ENCODE measurements around the gene RSL1D1.
"Not testable (repeated sequence)": the region's sequence is repeated elsewhere in the genome, so short reads cannot be mapped to it uniquely, and the experiment has no call there.

The RSL1D1 gene

DNA sequence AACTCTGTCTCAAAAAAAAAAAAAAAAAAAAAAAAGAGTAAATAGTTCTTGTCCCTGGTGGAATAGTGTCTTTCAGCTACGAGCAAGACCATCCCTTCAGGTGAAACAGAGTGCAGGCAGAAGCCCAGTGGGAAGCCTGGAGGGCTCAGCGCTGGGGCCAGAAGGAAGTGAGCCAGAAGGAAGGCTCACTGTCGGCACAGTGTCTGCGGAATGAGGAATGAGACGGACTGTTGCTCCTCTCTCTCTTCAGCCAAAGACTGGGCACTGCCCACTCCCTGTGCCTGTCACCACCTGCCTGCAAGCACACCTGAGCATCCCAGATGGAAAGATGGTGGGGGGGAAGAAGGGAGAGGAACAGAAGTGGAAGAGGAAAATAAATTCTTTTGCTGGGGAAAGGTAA is 7.5 kb downstream of the RSL1D1 start:
- no peak for DNase-seq (ENCODE audit: low spot score)

DNA sequence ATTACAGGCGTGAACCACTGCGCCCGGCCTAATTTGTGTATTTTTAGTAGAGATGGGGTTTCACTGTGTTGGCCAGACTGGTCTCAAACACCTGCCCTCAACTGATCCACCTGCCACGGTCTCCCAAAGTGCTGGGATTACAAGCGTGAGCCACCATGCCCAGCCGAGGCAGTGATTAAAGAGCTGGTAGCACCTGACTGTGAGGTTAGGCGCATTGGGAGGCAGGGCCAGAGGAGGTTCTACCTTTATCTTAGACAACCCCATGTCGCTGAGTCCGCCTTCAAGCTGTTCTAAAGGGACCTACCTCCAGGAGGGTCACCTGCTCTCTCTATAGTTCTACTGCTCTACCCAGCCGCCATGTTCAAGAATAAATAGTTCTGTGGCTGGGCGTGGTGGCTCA is 8.1 kb downstream of the RSL1D1 start:
- DNase-seq (ENCODE audit: low spot score) = no peak

DNA sequence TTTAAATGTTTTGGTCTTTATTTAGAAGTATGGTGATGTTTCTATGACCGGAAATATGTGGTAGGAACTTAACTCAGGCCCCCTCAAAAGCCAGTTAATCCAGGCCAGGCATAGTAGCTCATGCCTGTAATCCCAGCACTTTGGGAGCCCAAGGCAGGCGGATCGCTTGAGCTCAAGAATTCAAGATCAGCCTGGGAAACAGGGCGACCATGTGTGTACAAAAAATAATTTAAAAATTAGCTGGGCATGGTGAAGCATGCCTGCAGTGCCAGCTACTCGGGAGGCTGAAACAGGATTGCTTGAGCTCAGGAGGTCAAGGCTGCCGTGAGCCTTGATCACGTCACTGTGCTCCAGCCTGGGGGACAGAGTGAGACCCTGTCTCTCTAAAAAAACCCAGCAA is 10.3 kb downstream of the RSL1D1 start:
- no peak for DNase-seq (ENCODE audit: low spot score)

GRCh38 chr16:11836650-11837244 is 14.6 kb downstream of the RSL1D1 start:
- DNase-seq (ENCODE audit: low spot score) = peak; percentile 44

DNA sequence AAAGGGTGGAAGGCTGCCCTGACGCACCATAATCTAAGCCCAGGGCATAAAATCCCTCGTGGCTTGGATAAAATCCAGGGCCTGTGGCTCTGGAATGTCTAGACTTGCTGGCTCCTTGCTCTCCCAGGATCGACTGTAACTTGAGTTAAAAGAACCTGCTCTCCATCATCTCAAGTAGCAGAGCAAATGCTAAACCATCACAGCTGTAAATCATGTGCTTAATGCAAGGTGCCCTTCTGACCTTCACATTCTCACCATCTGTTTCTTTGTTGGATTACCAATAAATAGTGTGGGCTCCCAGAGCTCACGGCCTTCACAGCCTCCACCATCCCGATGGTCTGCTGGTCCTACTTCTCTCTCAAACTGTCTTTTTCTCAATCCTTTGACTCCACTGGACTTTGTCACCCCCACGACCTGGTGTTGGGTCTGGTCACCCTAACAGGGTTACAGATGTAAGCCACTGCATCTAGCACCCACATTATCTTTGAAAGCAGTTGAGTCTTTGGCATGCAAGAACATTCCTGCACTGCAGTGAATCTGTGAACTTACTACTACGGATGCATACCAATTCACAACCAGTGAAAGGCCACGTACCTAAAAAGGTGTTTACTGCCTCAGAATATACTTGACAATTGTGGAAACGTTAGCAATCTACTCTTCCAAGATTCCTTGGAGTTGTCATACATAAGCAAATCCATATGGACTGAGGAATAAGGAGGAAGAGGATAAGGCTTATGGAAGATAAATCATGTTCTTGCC is 15.3 kb downstream of the RSL1D1 start:
- DNase-seq (ENCODE audit: low spot score) = no peak

GRCh38 chr16:11835309-11835708 is 16.0 kb downstream of the RSL1D1 start:
- no peak for DNase-seq (ENCODE audit: low spot score)

DNA sequence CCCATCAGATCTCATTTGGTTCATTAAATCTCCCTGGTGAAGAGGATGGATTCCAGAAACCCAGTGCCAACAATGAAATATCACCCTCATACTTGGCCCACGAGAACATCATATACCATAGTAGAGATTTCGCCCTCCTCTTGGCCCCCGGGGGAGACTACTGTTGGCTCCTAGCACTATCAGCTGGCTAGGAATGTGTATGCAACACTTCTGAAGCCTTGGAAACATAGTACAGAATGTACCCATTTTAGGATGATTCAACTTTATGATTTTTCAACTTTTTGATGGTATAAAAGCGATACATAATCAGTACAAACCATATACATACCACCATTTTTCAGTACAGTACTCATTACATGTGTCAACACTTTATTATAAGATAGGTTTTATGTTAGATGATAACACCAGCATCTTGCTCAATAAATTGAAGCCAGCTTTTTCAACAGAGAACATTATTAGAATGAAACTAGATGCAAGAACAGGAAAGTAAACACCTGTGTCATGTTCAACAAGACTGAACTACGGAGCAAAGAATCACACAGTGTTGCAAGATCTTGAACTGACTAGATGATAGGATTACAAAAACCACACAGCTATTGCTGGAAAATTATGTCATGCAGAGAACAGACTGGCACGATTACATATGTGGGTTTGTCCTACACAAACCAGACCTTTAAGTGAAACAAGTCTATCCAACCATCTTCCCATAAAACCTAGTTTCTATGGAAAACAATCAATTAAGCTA is 17.2 kb downstream of the RSL1D1 start:
- DNase-seq (ENCODE audit: low spot score) = no peak

DNA sequence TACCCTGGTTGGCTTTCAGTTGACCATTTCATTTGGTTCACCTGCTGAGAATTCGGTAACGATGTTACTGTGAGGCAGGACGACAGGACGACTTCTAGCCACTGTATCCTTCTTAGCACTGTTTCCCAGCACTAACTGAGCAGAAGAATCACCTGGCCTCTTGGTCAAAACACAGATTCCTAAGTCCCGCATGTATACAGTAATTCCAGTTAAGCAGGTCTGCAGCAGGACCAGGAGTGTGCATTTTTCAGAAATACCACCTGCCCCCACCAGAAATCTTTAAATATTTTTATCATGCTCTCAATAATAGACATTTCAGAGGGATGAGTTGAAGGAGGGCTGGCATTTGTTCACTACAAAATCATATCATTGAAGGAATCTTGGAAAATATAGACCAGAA is 22.6 kb downstream of the RSL1D1 start:
- DNase-seq (ENCODE audit: low spot score) = no peak

DNA sequence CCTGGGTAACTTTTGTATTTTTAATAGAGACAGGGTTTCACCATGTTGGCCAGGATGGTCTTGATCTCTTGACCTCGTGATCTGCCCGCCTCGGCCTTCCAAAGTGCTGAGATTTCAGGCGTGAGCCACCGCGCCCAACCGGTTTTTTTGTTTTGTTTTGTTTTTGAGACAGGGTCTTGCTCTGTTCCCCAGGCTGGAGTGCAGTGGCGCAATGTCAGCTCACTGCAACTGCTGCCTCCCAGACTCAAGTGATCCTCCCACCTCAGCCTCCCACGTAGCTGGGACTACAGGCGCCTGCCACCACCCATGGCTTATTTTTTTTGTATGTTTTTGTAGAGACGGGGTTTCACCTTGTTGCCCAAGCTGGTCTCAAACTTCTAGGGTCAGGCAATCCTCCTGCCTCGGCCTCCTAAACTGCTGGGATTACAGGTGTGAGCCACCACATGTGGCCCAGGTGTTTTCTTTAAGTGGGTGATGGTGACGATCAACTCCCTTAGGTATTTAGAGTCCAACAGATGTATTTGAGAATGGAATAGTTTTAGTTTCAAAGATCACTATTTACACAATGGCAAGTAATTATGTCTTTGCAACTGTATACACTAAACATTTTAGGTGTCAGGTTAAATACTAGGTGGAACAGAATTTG is 25.7 kb downstream of the RSL1D1 start:
- DNase-seq (ENCODE audit: low spot score) = not testable (repeated sequence)

- DNase-seq (ENCODE audit: low spot score) = no peak
Observed at GRCh38 chr16:11824362-11824761, 27.0 kb downstream of the RSL1D1 start.

- DNase-seq (ENCODE audit: low spot score) = not testable (repeated sequence)
Observed at GRCh38 chr16:11823645-11824044, 27.7 kb downstream of the RSL1D1 start.

- DNase-seq (ENCODE audit: low spot score) = no peak
Observed at GRCh38 chr16:11819798-11820197, 31.5 kb downstream of the RSL1D1 start.

GRCh38 chr16:11818970-11819369 is 32.4 kb downstream of the RSL1D1 start:
- DNase-seq (ENCODE audit: low spot score) = not testable (repeated sequence)

- no peak for DNase-seq (ENCODE audit: low spot score)
Observed at GRCh38 chr16:11816123-11816522, 35.2 kb downstream of the RSL1D1 start.

GRCh38 chr16:11814800-11815199 is 36.5 kb downstream of the RSL1D1 start:
- DNase-seq (ENCODE audit: low spot score) = not testable (repeated sequence)

GRCh38 chr16:11806721-11807120 is 44.6 kb downstream of the RSL1D1 start:
- DNase-seq (ENCODE audit: low spot score) = no peak

- no peak for DNase-seq (ENCODE audit: low spot score)
Observed at GRCh38 chr16:11805556-11805955, 45.8 kb downstream of the RSL1D1 start.

DNA sequence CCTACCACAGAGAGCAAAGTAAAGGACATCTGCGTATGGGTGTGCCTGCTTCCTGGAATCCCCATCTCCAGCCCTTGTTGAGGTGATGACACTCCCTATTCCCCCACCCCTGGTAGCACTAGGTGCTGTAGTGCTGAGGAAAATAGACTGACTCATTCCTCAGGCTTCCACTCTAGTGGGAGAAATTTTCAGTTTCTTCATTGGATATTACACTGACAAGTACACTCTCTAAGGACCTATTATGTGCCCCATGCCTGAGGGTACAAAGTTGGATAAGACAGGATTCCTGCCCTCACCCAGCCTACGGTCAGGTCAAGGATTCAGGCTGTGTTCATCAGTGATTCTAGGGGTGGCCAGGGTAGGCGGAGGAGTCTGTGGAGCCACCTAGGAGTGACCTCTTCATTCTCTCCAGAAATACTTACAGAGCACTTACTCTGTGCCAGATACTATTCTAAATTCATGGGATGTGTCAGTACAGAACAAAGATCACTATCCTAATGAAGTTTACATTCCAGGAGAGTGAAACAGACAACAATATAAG is 49.8 kb downstream of the RSL1D1 start:
- DNase-seq (ENCODE audit: low spot score) = no peak

- no peak for DNase-seq (ENCODE audit: low spot score)
Observed at GRCh38 chr16:11800382-11800718, 51.0 kb downstream of the RSL1D1 start.

- no peak for DNase-seq (ENCODE audit: low spot score)
Observed at GRCh38 chr16:11799509-11800381, 51.6 kb downstream of the RSL1D1 start.

DNA sequence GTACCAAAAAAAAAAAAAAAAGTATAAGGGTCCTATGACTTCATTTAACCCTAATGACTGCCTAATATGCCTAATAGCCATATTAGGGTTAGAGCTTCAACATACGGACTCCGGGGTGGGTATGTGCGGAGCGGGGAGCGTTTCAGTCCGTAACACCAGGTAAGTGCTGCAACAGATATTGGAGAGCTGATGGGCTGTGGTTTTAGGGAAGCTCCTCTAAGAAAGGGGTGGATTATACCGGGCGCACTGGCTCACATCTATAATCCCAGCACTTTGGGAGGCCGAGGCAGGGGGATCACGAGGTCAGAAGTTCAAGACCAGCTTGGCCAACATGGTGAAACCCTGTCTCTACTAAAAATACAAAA is 52.3 kb downstream of the RSL1D1 start:
- no peak for DNase-seq (ENCODE audit: low spot score)

DNA sequence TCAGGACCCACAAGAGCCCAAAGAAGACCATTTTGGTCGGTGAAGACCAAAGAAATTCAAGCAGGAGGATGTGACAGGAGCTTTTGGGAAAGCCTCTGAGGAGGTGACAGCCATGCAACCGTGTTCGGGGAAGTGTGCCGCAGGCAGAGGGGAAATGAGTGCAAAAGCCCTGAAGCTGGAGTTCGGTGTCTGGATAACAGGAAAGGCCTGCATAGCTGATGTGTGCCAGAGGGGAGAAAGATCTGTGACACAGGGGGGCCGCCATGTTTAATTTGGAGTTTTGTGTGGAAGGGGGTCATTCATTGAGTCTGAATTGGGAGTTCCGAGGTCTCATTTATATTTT is 53.4 kb downstream of the RSL1D1 start:
- peak; percentile 55 for DNase-seq (ENCODE audit: low spot score)

Data from RKO (cell line).